GM12801 (cell line): ENCODE results near the gene USP2.

Experiments
- TF ChIP-seq, protein P1 (sequence below): IDR thresholded peaks from one replicate; pipeline ENCODE4 v1.5.1; 2011; ENCODE audit warnings: control low read depth; ENCODE audit not compliant: insufficient read length; ENCODE audit errors: extremely low read depth

USP2 gene

DNA sequence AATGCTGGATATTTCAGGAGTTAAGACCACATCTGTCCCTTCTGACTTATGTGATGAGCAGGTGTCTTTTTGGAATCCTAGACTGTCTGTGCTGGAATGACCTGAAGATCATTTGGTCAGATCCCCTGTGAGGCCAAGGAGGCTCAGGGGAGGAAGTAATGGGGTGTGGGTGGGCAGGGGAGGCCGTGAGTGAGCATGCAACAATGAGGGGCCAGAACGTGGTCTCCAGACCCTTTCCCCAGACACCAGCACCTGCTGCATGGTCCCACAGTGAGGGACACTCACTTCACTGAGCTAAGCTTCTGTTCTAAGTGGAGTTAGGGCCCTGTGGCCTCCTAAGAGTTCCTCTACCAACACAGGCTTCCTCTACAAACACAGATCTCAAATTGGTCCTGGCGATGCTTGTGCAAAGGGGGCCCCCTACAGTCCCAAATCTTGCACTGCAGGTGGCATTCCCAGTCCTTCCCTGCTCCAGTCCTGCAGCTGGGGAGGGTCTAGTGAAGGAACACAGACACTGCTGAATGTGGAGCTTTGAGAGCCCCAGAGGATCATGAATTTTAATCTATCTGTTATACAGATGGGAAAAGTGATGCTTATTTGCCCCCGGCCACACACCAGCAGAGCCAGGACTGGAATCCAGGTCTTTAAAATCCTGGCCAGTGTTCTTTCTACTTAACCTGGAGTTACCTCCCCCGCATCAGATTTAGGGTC lies 7.4 kb downstream of the USP2 start:
- TF ChIP-seq, protein P1, sequence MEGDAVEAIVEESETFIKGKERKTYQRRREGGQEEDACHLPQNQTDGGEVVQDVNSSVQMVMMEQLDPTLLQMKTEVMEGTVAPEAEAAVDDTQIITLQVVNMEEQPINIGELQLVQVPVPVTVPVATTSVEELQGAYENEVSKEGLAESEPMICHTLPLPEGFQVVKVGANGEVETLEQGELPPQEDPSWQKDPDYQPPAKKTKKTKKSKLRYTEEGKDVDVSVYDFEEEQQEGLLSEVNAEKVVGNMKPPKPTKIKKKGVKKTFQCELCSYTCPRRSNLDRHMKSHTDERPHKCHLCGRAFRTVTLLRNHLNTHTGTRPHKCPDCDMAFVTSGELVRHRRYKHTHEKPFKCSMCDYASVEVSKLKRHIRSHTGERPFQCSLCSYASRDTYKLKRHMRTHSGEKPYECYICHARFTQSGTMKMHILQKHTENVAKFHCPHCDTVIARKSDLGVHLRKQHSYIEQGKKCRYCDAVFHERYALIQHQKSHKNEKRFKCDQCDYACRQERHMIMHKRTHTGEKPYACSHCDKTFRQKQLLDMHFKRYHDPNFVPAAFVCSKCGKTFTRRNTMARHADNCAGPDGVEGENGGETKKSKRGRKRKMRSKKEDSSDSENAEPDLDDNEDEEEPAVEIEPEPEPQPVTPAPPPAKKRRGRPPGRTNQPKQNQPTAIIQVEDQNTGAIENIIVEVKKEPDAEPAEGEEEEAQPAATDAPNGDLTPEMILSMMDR = no peak

DNA sequence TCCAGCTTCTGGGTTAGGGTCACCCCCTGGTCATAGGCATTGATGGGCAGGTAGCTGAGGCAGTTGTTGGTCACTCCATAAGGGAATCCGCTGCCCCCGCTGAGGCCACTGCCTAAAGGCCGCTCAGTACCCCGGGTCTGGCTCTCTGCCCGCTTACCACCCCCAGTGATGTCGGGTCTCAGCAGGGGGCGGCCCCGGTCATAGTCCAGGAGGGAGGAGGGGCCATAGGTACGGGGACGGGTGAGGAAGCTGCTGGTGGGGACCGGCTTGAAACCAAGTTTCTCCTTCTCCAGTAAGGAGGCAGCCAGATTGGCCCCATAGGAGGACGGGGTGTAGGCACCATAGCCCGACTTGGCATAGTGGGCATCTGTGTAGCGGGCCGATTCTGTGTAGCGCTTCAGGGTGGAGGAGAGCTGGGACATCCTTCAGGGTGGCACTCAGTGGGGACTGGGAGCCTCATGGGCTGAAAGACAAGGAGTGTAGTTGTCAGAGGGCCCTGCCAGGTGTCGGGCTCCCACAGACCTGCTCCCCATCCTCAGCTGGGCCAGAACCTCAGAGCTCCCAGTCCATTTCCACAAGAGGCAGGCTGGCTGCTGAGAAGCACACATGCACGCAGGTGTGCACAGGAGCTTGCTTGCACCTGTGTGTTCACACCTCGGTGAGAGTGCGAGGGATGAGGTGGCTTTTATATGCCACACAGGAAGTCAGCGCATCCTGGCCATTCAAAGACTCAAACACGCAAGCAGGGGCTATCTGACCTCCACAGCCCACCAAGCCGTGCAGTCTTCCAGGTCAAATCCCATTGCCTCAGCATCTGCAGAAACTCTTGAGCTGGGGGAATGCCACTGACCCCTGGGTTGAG lies 8.2 kb downstream of the USP2 start:
- TF ChIP-seq, protein P1 = no peak

DNA sequence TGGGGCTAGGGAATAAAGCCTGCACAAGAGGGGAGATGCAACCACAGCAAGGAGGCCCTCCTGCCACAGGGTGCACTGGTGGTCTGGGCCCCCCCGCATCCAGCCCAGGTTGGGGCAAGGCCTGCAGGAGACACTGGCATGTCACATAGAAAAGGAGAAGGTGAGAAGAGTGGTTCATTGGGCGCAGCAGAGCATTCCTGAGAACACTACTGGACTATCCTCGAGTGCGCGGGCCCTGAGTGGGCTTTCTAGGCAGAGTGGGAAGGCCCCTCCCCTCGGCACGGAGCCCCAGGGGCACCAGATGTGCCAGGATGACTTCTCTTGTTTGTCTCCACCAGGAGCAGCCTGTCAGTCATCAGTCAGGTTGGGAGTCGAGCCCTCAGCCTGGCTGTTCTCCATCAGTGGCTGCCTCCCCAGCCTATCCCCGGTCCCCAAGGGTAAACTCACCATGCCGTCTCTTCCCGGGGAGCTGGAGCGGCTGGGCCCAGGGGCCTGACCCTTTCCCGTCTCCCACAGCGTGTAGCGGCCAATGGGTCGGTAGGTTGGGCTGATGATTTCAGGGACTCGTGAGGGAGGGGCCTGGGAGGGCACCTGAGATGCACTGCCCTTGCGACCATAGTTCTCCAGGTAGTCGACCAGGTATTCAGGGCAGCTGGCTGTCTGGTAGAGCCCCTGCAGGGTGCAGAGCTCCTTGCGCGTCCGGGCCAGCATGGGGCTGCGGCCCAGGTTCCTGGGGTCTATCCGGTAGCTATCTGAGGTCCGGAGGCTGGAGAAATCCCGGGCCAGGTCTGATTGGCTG lies 9.0 kb downstream of the USP2 start:
- TF ChIP-seq, protein P1 = no peak

DNA sequence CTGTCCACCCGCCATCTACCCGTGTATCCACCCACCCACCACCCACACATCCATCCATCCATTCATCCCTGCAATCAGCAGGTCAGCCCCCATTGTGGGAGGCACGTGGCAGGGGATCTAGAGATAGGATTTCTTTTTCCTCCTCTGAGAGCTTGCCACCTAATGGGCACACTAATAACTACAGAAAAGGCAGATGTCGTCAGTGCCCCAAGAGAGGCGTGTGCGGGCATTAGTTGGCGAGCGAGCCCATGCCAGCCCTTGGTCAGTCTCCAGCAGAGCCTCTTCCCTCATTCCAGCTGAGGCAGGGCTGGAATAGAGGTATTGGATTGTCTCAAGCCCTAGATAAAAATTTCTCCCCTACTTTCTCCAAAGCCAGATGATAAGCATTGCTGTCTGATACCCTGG lies 9.7 kb downstream of the USP2 start:
- TF ChIP-seq, protein P1 = no peak

DNA sequence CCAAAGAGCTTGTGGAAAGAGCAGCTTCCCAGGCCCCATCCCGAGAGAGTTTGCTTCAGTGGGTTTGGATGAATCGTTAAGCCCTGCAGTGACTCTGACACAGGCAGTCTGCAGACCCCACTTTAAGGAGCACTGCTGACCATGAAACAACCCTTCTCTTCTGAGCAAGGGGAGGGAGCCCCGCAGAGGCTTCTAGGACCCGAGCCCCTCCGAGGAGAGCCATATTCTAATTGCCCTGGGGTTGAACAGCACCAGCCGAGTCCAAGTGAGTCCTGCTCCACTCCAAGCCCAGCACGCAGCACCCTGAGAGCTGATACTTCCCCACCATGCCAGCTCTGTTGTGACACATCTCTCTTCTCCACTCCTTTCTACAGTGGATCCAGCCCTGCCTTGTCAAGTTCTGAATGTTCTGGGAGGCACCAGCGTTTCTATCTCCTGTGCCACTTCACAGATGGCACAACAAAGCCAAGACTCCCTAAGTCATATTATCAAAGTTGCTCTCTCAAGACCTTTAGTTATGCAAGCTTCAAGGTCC lies 10.4 kb downstream of the USP2 start:
- TF ChIP-seq, protein P1 = no peak

DNA sequence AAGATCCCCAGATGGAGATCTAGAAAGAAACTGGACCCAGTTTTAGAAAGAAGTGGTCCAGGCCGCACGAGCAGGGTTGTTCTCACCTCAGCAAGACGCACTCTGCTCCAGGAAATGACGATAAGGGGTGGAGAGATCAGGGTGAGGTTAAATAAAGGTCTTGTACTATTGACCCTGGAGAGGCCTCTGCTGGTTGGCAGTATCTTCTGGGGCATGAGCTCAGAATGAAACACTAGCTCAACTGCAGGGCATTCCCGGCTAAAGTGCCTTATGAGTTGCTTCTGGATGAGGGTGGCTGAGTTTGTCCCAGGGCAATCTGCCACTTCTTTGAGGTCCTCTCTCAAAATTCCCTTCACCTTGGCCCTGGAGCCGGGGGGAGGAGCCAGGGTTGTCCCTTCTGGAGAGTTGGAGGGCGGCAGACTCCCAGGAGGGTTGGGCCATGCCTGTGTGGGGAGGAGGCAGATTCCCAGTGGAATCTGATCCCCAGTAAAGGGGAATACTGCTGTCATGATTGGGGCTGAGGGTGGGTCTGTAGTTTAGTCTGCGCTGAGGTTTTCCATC lies 10.9 kb downstream of the USP2 start:
- TF ChIP-seq, protein P1 = no peak
